ENCODE data around the gene CBX3. TPM values are rescaled to one million over a fixed set of nuclear protein-coding genes. Genes with fewer than 3 reads are reported as not detected.
"Not testable (repeated sequence)": the region's sequence is repeated elsewhere in the genome, so short reads cannot be mapped to it uniquely, and the experiment has no call there.

CBX3 gene
- total RNA-seq, 1 donor = 160 TPM

- H3K4me3 ChIP-seq (ENCODE audit: low read depth, low read length) = no peak overlapping the region
- no peak for DNase-seq (ENCODE audit: low read depth)
- no peak for TF ChIP-seq CTCF (IDR thresholded peaks at IDR 0.05; ENCODE audit: insufficient read depth, low read length)
Observed at GRCh38 chr7:26190417-26190869, 11.1 kb upstream of the CBX3 start.

- TF ChIP-seq CTCF (IDR thresholded peaks at IDR 0.05; ENCODE audit: insufficient read depth, low read length) = no peak
- H3K4me3 ChIP-seq (ENCODE audit: low read depth, low read length) = no peak overlapping the region
- DNase-seq (ENCODE audit: low read depth) = no peak
Observed at GRCh38 chr7:26191233-26191973, 10.1 kb upstream of the CBX3 start.

- no peak overlapping the region for H3K4me3 ChIP-seq (ENCODE audit: low read depth, low read length)
- DNase-seq (ENCODE audit: low read depth) = no peak
- TF ChIP-seq CTCF (IDR thresholded peaks at IDR 0.05; ENCODE audit: insufficient read depth, low read length) = no peak
Observed at GRCh38 chr7:26191974-26192479, 9.5 kb upstream of the CBX3 start.

GRCh38 chr7:26192485-26193087 lies 9.0 kb upstream of the CBX3 start:
- DNase-seq (ENCODE audit: low read depth) = no peak
- H3K4me3 ChIP-seq (ENCODE audit: low read depth, low read length) = no peak overlapping the region
- no peak for TF ChIP-seq CTCF (IDR thresholded peaks at IDR 0.05; ENCODE audit: insufficient read depth, low read length)

DNA sequence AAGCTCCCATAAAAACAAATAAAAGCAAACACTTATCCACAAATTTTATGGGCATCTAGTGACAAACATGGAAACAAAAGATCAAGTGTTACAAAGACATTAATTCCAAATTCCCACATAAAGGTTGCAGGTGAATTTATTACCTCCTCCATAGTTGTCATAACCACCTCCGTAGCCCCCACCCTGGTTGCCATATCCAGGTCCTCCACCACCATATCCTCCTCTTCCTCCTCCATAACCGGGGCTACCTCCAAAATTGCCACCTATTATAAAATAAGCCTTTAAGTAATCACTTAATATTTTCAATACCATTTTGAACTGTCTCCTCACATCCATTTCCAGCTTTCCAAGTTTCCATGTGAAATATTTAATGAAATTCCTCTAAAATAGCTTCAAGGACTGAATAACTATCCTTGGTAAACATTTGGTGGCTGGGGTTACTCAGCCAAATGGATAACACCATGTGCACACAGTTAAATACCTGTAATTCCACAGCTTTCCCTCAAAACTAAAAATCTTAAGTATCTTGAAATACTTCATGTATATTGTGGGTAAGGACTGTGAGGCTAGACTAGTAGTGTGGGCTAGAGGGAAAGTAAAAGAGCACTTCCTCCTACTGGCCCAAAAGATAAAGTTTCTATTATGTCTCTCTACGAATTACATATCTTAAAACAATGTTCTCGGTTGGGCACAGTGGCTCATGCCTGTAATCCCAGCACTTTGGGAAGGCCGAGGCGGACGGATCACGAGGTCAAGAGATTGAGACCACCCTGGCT lies 7.9 kb upstream of the CBX3 start:
- DNase-seq (ENCODE audit: low read depth) = no peak
- TF ChIP-seq CTCF (IDR thresholded peaks at IDR 0.05; ENCODE audit: insufficient read depth, low read length) = no peak
- no peak overlapping the region for H3K4me3 ChIP-seq (ENCODE audit: low read depth, low read length)

GRCh38 chr7:26194764-26195163 lies 6.8 kb upstream of the CBX3 start:
- DNase-seq (ENCODE audit: low read depth); H3K4me3 ChIP-seq (ENCODE audit: low read depth, low read length): not testable (repeated sequence)

DNA sequence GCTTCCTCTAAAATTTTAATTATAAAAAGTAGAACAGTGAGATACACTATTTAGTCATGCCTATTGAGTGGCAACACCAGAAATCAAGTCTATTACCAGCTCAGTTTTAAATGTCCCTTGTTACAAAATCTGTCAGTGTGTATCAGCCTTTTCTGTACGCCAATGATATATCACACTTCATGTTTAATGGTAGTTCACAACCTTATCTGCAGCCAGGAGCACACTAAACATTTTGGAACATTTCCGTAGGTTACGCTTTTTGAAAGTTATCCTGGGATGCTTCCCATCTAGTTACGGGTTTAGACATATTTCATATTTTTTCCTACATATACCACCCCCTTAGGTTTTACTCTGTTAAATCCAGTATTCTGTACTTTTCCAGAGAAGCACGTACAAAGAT lies 6.4 kb upstream of the CBX3 start:
- TF ChIP-seq CTCF (IDR thresholded peaks at IDR 0.05; ENCODE audit: insufficient read depth, low read length) = no peak
- DNase-seq (ENCODE audit: low read depth) = no peak
- no peak overlapping the region for H3K4me3 ChIP-seq (ENCODE audit: low read depth, low read length)

Measured in fibroblast of the aortic adventitia (primary cell).